GM18502 (cell line): ENCODE results near the gene NEMP2.

Source experiments
- ATAC-seq: cut with Tn5 transposase; IDR thresholded peaks from one replicate; pipeline ENCODE4 v1.9.1; 2021; ENCODE audit warnings: mild to moderate bottlenecking; ENCODE audit not compliant: unreplicated experiment, poor library complexity

Gene NEMP2

DNA sequence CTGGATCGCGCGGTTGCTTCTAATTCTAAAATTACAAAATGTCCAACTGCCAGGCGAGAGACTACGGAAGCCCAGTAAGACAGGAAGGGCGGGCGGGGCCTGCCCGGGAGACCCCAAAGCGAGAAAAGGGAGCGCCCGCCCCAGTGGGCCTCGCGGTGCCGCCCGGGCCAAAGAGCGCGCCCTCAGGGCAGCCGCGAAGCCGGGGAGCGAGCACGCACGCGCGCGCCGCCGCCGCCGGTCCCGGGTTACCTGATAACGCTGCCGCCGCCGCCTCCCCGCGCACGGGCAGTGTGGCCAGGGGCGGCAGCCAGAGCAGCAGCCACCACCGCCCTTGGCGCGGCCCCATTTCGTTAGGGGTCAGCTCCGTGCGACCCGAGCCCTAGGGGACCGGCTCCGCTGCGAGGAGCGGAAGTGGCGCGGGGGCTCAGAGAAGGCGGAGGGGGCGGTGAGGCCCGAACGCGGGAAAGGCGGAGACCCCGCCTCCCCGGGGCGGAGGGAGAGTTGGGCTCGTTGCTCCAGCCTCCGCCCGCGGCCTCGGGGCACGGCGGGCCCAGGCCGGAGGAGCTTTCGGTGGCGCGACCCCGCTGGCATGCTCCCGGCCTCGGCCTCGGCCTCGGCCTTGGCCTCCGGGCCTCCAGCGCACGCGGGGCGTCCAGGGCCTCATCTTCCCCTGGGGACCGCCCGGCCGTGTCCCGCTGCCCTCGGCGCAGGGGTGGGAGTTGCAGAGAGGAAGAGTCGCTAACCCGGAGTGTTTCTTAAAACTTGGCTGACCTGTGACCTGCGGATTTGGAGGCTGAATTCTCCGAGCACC, at the start of gene NEMP2:
NEMP2 (minus strand) TSS at position 413 of the 811 bp plus-strand sequence; CDS start at position 346, 67 bp downstream.
- ATAC-seq: peak; percentile 69

DNA sequence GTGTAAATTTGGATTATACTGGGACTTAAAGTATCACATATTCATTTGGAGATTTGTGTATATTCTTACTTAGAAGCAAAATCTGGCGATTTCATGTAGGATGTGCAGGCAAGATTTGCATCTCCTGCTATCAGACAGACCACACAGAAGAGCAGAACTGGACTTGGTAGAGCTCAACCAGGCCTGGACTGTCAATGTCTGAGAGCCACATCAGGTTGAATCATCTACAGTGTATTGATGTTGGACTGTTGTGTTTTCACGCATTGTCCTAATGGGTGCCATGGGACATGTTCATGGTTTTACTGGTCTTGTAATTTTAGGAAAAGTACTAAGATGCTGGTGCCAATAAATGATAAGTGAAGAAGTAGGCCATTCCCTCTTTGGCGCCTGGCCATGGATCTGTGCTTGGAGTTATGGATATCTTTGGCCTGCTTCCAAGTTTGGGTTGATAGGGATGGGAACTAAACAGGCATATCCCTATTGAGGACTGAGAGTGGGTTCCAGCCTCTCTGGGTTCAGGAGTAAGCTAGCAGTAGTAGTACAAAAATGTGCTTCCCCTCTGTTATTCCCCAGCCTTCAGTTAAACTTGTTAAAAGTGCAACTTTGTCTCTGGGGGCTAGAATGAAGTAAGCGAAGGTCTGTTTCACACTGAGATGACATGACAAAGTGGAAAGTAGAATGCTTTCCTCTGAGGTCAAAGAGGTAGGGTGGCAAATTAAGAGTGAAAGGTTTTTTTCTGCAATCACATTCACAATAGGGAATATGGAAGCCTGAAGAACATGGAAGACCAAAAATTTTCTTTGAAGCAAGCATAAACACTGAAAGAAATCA, 49.2 kb upstream of the NEMP2 start:
- peak; percentile 84 for ATAC-seq

- peak; percentile 82 for ATAC-seq
Measured at GRCh38 chr2:190582736-190583506, 48.4 kb upstream of the NEMP2 start.

DNA sequence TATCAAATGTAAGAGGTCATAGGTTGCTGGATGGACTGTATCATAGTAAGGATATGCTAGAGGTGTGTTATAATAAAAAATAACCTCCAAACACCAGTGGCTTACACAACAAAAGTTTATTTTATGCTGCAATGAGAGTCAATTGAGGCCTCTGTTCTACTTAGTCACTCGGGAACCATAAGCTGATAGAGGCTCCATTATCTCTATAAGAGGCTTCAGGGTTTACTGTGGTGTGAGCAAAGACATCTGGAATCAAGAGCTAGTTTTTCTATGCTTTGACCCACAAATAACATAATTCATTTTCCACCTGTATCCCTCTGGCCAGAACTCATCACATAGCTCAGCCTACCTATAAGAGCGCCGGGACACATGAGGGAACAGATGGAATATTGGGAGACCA, 47.5 kb upstream of the NEMP2 start:
- ATAC-seq: no peak

DNA sequence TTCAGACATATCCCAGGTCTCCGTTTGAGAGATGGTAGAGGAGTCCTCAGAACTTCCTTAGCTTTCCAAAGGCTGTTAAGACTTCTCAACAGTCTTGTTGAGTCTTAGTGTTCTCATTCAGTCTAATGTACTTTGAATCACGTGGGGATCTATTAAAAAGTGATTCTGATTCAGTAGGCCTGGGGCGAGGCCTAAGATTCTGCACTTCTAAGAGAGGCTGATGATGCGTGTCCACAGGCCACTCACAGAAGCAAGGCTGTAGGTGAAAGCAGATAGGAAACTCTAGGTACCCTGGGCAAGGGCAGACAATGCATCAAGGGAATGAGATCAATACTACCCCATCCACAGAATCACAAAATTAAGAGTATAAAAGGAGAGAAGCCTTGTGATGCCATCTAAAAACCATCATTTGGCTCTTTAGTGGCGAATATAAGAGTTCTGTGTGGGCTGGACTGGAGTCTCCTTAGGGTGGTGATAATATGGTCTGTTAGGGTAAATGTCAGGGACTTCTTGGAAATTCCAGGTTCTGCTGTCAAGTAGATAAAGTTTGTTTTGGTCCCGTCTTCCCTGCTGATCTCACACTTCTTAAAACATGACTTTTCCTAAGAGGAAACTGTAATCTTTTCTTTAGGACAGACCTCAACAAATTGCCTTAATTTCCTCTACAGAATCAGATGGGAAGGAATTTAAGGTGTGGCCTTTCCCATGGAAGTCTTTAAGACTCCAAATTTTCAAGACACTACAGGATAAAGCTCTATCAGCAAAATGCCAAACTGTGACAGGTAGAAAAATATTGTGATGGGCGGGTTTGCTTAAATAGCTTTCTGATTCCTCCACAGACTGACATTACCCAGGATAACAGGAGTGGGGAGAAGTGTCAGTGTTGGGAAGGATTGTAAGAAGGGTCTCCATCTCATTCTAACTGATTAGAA, 45.7 kb upstream of the NEMP2 start:
- no peak for ATAC-seq

DNA sequence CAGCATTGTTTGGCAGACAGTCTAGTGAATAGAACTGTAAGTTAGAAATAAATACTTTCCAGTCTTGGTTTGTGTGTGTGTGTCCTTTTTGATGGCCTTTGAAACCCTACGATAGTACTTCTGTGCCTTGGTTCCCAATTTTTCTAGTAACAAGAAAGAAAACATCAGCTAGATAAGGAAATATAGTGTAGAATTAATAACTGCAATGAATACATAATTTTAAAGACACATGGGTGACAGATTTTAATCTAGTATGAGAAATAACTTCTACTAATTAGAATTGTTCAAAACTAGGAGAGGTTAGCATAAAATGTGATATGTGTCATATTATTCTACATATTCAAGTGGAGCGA, 44.5 kb upstream of the NEMP2 start:
- no peak for ATAC-seq

DNA sequence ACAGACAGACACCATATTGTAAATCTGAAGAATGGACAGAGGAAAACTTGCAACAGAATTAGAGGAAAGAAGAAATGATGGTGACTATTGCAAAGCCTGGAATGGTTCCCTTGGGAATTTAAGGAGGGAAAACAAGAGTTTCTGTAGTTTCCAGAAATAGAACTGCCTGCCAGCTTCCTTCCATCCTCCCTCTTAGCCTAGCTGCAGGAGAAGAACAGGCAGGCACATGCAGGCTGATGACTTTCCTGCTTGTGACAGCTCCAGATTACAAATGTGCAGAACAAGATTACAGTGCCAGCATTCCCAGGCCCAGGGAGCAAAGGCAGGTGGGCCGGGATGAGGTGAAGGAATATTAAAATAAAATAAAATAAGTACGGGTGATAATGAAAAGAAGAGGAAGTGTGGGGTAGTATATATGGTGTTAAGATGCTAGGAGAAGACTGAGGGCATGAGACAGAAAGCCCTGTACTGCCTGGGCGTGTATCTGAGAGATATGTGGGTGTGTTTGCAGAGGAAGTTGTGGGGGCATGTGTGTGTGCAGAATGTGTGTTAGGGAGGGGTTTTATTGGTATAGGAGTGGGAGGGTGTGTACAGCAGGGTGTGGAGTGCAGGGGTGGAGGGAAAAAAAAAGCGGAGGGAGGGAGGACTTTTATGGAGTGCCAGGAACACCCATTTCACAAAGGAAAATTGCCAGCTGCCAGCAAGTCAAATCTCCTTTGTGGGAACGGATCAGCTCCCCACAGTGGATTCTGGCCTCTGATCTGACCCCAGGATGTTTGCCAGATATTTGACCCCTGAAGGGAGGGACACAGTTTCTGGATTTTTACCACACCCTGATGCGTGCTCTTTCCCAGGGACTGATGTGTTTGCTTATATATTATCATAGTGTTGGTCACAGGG, 43.9 kb upstream of the NEMP2 start:
- no peak for ATAC-seq

- ATAC-seq: no peak
Measured at GRCh38 chr2:190576573-190576972, 42.1 kb upstream of the NEMP2 start.

GRCh38 chr2:190575263-190575662, 40.7 kb upstream of the NEMP2 start:
- no peak for ATAC-seq

- no peak for ATAC-seq
Measured at GRCh38 chr2:190574169-190574568, 39.6 kb upstream of the NEMP2 start.

GRCh38 chr2:190572246-190572645, 37.7 kb upstream of the NEMP2 start:
- no peak for ATAC-seq

DNA sequence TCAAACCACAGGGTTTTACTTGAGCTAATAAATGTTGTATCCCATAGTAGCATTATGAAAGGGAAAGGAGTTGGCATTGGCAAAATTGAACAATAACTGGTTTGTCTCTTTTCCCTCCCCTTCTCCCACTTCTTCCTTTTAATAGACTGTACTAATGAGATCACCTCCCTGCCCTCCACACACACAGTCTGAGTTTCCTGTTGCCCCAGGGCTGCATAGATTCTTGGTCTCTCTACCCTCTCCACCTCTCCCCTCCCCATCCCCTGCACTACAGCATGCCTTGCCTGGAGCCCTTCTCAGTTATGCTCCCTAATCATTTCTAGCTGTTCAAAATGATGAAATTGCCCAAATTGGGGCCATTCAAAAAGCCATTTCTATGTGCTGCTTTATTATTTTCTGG, 37.2 kb upstream of the NEMP2 start:
- no peak for ATAC-seq

DNA sequence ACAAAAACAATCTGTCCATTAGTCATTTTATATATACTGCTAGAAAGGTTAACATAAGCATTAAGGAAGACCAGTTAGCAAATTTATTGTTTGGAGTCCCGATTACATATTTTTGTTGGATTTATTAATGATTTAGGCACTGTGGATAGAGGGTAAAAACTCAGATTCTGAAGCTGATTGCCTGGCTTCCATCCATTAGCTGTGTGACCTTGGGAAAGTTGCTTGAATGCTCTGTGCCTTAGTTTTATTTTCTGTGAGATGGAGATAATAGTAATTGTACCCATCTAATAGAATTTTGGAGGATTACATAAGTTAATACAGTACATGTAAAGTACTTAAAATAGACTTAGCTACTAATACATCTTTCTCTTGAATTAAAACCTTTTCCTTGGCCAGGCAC, 36.3 kb upstream of the NEMP2 start:
- ATAC-seq: no peak

DNA sequence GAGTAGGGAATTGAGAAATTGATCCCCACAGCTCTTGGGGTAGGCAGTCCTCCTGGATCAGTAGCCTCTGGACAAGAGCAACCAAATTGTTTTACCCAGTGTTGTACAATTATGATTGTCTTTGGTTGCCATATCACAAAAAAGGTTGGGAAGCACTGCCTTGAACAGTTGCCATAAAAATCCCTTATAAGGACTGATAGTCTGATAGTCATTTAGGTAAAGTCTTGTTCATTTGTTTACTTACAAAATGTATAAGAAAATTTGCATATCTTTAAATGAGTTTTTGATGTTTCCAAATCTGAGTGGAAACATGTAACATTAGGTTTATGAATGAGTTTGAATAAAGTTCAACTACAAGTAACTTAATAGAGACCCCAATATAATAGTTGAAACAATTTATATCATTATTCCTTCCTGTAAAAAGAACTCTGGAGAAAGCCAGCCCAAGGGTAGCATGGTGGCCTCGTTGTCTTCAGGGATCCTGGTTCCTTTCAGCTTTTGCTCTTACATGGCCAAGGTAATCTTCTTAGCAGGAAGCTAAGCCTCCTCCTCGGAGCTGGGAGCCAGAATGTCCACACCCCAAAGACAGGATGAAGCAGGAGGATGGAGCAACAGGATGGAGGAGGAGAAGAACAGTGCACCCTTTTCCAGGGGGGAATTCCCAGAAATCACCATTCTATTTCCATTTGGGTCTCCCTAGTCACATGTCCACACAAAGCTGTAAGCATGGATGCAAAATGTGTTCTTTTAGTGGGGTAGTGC, 35.7 kb upstream of the NEMP2 start:
- ATAC-seq: no peak

- no peak for ATAC-seq
Measured at GRCh38 chr2:190564838-190565237, 30.3 kb upstream of the NEMP2 start.

- no peak for ATAC-seq
Measured at GRCh38 chr2:190563646-190564045, 29.1 kb upstream of the NEMP2 start.

DNA sequence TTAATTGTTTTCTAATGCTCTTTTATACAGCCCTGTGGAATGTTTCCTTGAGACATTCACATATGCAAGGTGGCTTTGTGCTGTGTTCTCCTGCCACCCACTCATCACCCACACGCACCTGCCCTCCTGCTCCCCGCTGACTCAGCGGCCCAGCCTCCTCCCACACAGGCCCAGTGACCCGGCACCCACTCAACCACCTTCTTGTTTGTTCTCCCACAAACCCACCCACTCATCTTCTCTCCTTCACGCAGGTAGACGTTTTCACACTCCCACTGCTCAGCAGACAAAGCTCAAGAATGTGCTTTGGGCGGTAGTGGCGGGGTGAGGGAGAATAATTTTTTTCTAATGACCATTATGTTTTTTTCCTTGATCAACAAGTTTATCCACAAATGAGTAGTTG, 28.6 kb upstream of the NEMP2 start:
- no peak for ATAC-seq

DNA sequence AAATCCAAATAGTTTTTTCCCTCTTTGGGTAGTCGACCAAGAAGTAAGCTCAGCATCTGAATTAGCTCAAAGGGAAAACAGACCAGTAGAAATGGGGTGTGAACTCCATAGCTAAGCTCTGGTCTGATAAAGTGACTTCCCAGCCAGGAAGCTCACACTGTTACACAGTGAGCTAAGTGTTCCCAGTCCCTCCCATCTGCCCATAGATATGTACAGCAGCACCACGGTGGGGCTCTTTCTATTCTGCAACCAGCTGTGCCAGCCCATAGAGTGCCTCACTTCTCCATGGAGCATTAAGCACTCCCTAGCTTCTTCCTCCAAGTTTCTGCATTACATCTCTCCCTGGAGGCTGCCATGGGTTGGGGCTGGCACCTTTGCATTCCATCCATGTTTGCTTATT, 27.6 kb upstream of the NEMP2 start:
- no peak for ATAC-seq
